ENCODE data around the gene ALOX15. TPM values are rescaled to one million over a fixed set of nuclear protein-coding genes. Genes with fewer than 3 reads are reported as not detected.

The ALOX15 gene
- total RNA-seq, 1 experiment from 2014 or later, result not detected

- CTCF ChIA-PET, result no interaction called here
- intact Hi-C loops (cut with micrococcal nuclease), result no loop called here
- BruUV-seq (replicated peaks), result no TSS peak
- Mint-ChIP-seq H3K27me3 (ENCODE audit: insufficient read depth, unreplicated experiment) (no peaks in the 10 kb centered on the region), H3K9me3 (ENCODE audit: unreplicated experiment) (no peaks in the 10 kb centered on the region), H3K4me1 (ENCODE audit: insufficient read depth, unreplicated experiment) (peaks cover 20% of the 10 kb centered on the region), H3K27ac (ENCODE audit: low read depth, unreplicated experiment) (peak overlapping the region; percentile 4), H3K4me3 (ENCODE audit: unreplicated experiment) (peak overlapping the region; percentile 19), H3K36me3 (ENCODE audit: insufficient read depth, unreplicated experiment) (peaks cover 80% of the 10 kb centered on the region)
- peak; percentile 44 for DNase-seq (ENCODE audit: unreplicated experiment)
- POLR2A ChIA-PET, result interaction anchor here (1.5 to 1.9 kb wide), 2 partner anchors 13 to 23 kb away, joined by 6 to 10 read pairs; partner anchors contain the start of gene PELP1
- TF ChIP-seq CTCF (IDR thresholded peaks at IDR 0.05; ENCODE audit: unreplicated experiment), result no peak
Observed at GRCh38 chr17:4679658-4680057, 38.2 kb upstream of the ALOX15 start.

DNA sequence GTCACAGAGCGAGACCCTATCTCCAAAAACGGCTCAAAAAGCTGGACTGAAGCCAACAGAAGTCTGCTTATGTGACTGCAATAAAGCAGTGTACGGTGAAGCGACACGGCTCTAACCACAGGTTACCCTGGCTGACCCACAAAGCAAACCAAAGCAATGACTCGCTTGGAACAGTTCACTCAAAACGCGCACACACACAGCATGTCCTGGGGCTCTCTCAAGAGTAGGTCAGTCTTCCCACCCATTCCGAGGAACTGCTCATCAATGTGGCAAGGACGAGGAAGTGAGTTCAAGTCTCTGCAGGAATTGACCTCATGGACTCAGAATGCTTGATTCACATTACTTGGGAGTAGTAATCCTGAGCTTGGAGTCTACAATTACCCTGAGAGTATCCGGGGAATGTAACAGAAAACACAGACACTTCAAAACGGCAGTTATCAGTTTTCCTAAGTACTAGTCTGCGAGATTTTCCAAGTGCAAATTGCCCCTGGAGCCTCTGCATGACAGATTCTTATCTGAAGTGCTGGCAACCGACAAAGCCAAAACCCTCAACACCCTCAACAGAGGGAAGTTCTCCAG lies 37.1 kb upstream of the ALOX15 start:
- H3K27me3 Mint-ChIP-seq (ENCODE audit: insufficient read depth, unreplicated experiment), result no peaks in the 10 kb centered on the region
- no peaks in the 10 kb centered on the region for H3K9me3 Mint-ChIP-seq (ENCODE audit: unreplicated experiment)
- TF ChIP-seq CTCF (IDR thresholded peaks at IDR 0.05; ENCODE audit: unreplicated experiment), result no peak
- CTCF ChIA-PET, result no interaction called here
- no TSS peak for BruUV-seq (replicated peaks)
- intact Hi-C loops (cut with micrococcal nuclease), result no loop called here
- H3K4me1 Mint-ChIP-seq (ENCODE audit: insufficient read depth, unreplicated experiment), result peaks cover 20% of the 10 kb centered on the region
- no peak overlapping the region for H3K27ac Mint-ChIP-seq (ENCODE audit: low read depth, unreplicated experiment)
- H3K36me3 Mint-ChIP-seq (ENCODE audit: insufficient read depth, unreplicated experiment), result peaks cover 76% of the 10 kb centered on the region
- no peak overlapping the region for H3K4me3 Mint-ChIP-seq (ENCODE audit: unreplicated experiment)
- POLR2A ChIA-PET, result interaction anchor here (0.5 to 1.5 kb wide), 4 partner anchors 9 to 349 kb away, joined by 3 to 6 read pairs (median 4); partner anchors contain the start of gene PELP1
- DNase-seq (ENCODE audit: unreplicated experiment), result peak; percentile 64

GRCh38 chr17:4676791-4677190 lies 35.3 kb upstream of the ALOX15 start:
- Mint-ChIP-seq H3K27me3 (ENCODE audit: insufficient read depth, unreplicated experiment) (no peaks in the 10 kb centered on the region), H3K9me3 (ENCODE audit: unreplicated experiment) (no peaks in the 10 kb centered on the region), H3K27ac (ENCODE audit: low read depth, unreplicated experiment) (no peak overlapping the region), H3K4me1 (ENCODE audit: insufficient read depth, unreplicated experiment) (peaks cover 20% of the 10 kb centered on the region), H3K4me3 (ENCODE audit: unreplicated experiment) (no peak overlapping the region), H3K36me3 (ENCODE audit: insufficient read depth, unreplicated experiment) (peaks cover 76% of the 10 kb centered on the region)
- TF ChIP-seq CTCF (IDR thresholded peaks at IDR 0.05; ENCODE audit: unreplicated experiment), result no peak
- ChIA-PET CTCF (no interaction called here), POLR2A (interaction anchor here (1.0 kb wide), 1 partner anchor 12 kb away, joined by 4 read pairs; no protein-coding TSS in a partner anchor)
- no peak for DNase-seq (ENCODE audit: unreplicated experiment)
- BruUV-seq (replicated peaks), result no TSS peak
- intact Hi-C loops (cut with micrococcal nuclease), result no loop called here

GRCh38 chr17:4675791-4676190 lies 34.3 kb upstream of the ALOX15 start:
- Mint-ChIP-seq H3K4me1 (ENCODE audit: insufficient read depth, unreplicated experiment) (peaks cover 19% of the 10 kb centered on the region), H3K9me3 (ENCODE audit: unreplicated experiment) (no peaks in the 10 kb centered on the region), H3K27me3 (ENCODE audit: insufficient read depth, unreplicated experiment) (no peaks in the 10 kb centered on the region), H3K36me3 (ENCODE audit: insufficient read depth, unreplicated experiment) (peaks cover 76% of the 10 kb centered on the region), H3K4me3 (ENCODE audit: unreplicated experiment) (no peak overlapping the region), H3K27ac (ENCODE audit: low read depth, unreplicated experiment) (no peak overlapping the region)
- intact Hi-C loops (cut with micrococcal nuclease), result no loop called here
- ChIA-PET POLR2A (interaction anchor here (0.9 to 1.1 kb wide), 3 partner anchors 9 to 16 kb away, joined by 3 to 4 read pairs (median 4); no protein-coding TSS in a partner anchor), CTCF (interaction anchor here (0.7 to 1.2 kb wide), 2 partner anchors 9 to 109 kb away, joined by 3 to 4 read pairs; no protein-coding TSS in a partner anchor)
- no peak for DNase-seq (ENCODE audit: unreplicated experiment)
- no peak for TF ChIP-seq CTCF (IDR thresholded peaks at IDR 0.05; ENCODE audit: unreplicated experiment)
- BruUV-seq (replicated peaks), result no TSS peak
